ENCODE data around the gene VEGFA.

Gene VEGFA

GRCh38 chr6:43747784-43748183 is 22.2 kb upstream of the VEGFA start:
- H3K27me3 ChIP-seq (ENCODE audit: control insufficient read depth, insufficient read depth, low read length) = no peaks in the 10 kb centered on the region

GRCh38 chr6:43748765-43749164 is 21.2 kb upstream of the VEGFA start:
- H3K9me3 ChIP-seq (ENCODE audit: control insufficient read depth, insufficient read depth, low read depth, low read length) = no peaks in the 10 kb centered on the region
- H3K27me3 ChIP-seq (ENCODE audit: control insufficient read depth, insufficient read depth, low read length) = no peaks in the 10 kb centered on the region
- no peak overlapping the region for H3K4me3 ChIP-seq (ENCODE audit: low read depth, low read length)
- H3K4me1 ChIP-seq (ENCODE audit: control insufficient read depth, insufficient read depth, low read length) = peaks cover 14% of the 10 kb centered on the region
- H3K27ac ChIP-seq (ENCODE audit: low read depth, low read length) = no peak overlapping the region
- H3K9ac ChIP-seq (ENCODE audit: low read length) = no peak overlapping the region
- no peaks in the 10 kb centered on the region for H3K36me3 ChIP-seq (ENCODE audit: control insufficient read depth, insufficient read depth, low read length)

More at GRCh38 chr6:43747784-43748183, 22.2 kb upstream of the VEGFA start:
- Histone ChIP-seq H3K36me3 (ENCODE audit: control insufficient read depth, insufficient read depth, low read length) (no peaks in the 10 kb centered on the region), H3K4me1 (ENCODE audit: control insufficient read depth, insufficient read depth, low read length) (peaks cover 14% of the 10 kb centered on the region), H3K9ac (ENCODE audit: low read length) (no peak overlapping the region), H3K4me3 (ENCODE audit: low read depth, low read length) (no peak overlapping the region), H3K27ac (ENCODE audit: low read depth, low read length) (no peak overlapping the region), H3K9me3 (ENCODE audit: control insufficient read depth, insufficient read depth, low read depth, low read length) (no peaks in the 10 kb centered on the region)

GRCh38 chr6:43749461-43749860 is 20.6 kb upstream of the VEGFA start:
- no peak overlapping the region for H3K9ac ChIP-seq (ENCODE audit: low read length)

GRCh38 chr6:43750622-43751021 is 19.4 kb upstream of the VEGFA start:
- Histone ChIP-seq H3K4me3 (ENCODE audit: low read depth, low read length) (no peak overlapping the region), H3K36me3 (ENCODE audit: control insufficient read depth, insufficient read depth, low read length) (no peaks in the 10 kb centered on the region), H3K27ac (ENCODE audit: low read depth, low read length) (no peak overlapping the region), H3K4me1 (ENCODE audit: control insufficient read depth, insufficient read depth, low read length) (peaks cover 4% of the 10 kb centered on the region; the same call in 1 of the 2 replicates), H3K27me3 (ENCODE audit: control insufficient read depth, insufficient read depth, low read length) (no peaks in the 10 kb centered on the region), H3K9me3 (ENCODE audit: control insufficient read depth, insufficient read depth, low read depth, low read length) (no peaks in the 10 kb centered on the region), H3K9ac (ENCODE audit: low read length) (no peak overlapping the region)

More at GRCh38 chr6:43749461-43749860, 20.6 kb upstream of the VEGFA start:
- Histone ChIP-seq H3K27ac (ENCODE audit: low read depth, low read length) (no peak overlapping the region), H3K27me3 (ENCODE audit: control insufficient read depth, insufficient read depth, low read length) (no peaks in the 10 kb centered on the region), H3K4me1 (ENCODE audit: control insufficient read depth, insufficient read depth, low read length) (peaks cover 11% of the 10 kb centered on the region), H3K36me3 (ENCODE audit: control insufficient read depth, insufficient read depth, low read length) (no peaks in the 10 kb centered on the region), H3K4me3 (ENCODE audit: low read depth, low read length) (no peak overlapping the region), H3K9me3 (ENCODE audit: control insufficient read depth, insufficient read depth, low read depth, low read length) (no peaks in the 10 kb centered on the region)

- peaks cover 5% of the 10 kb centered on the region for H3K4me1 ChIP-seq (ENCODE audit: control insufficient read depth, insufficient read depth, low read length)
- no peaks in the 10 kb centered on the region for H3K27me3 ChIP-seq (ENCODE audit: control insufficient read depth, insufficient read depth, low read length)
- no peak overlapping the region for H3K4me3 ChIP-seq (ENCODE audit: low read depth, low read length)
- H3K9me3 ChIP-seq (ENCODE audit: control insufficient read depth, insufficient read depth, low read depth, low read length) = no peaks in the 10 kb centered on the region
- H3K36me3 ChIP-seq (ENCODE audit: control insufficient read depth, insufficient read depth, low read length) = no peaks in the 10 kb centered on the region
- no peak overlapping the region for H3K9ac ChIP-seq (ENCODE audit: low read length)
- no peak overlapping the region for H3K27ac ChIP-seq (ENCODE audit: low read depth, low read length)
Observed at GRCh38 chr6:43753570-43754183, 16.3 kb upstream of the VEGFA start.

- no peaks in the 10 kb centered on the region for H3K27me3 ChIP-seq (ENCODE audit: control insufficient read depth, insufficient read depth, low read length)
Observed at GRCh38 chr6:43757966-43758616, 11.9 kb upstream of the VEGFA start.

GRCh38 chr6:43758617-43759050 is 11.4 kb upstream of the VEGFA start:
- Histone ChIP-seq H3K36me3 (ENCODE audit: control insufficient read depth, insufficient read depth, low read length) (no peaks in the 10 kb centered on the region), H3K27ac (ENCODE audit: low read depth, low read length) (no peak overlapping the region), H3K4me3 (ENCODE audit: low read depth, low read length) (no peak overlapping the region), H3K9ac (ENCODE audit: low read length) (no peak overlapping the region), H3K27me3 (ENCODE audit: control insufficient read depth, insufficient read depth, low read length) (no peaks in the 10 kb centered on the region), H3K4me1 (ENCODE audit: control insufficient read depth, insufficient read depth, low read length) (peaks cover 28% of the 10 kb centered on the region), H3K9me3 (ENCODE audit: control insufficient read depth, insufficient read depth, low read depth, low read length) (no peaks in the 10 kb centered on the region)

More at GRCh38 chr6:43757966-43758616, 11.9 kb upstream of the VEGFA start:
- H3K36me3 ChIP-seq (ENCODE audit: control insufficient read depth, insufficient read depth, low read length) = no peaks in the 10 kb centered on the region
- no peak overlapping the region for H3K9ac ChIP-seq (ENCODE audit: low read length)
- peaks cover 28% of the 10 kb centered on the region for H3K4me1 ChIP-seq (ENCODE audit: control insufficient read depth, insufficient read depth, low read length)
- no peak overlapping the region for H3K27ac ChIP-seq (ENCODE audit: low read depth, low read length)
- H3K4me3 ChIP-seq (ENCODE audit: low read depth, low read length) = no peak overlapping the region
- H3K9me3 ChIP-seq (ENCODE audit: control insufficient read depth, insufficient read depth, low read depth, low read length) = no peaks in the 10 kb centered on the region

- no peaks in the 10 kb centered on the region for H3K9me3 ChIP-seq (ENCODE audit: control insufficient read depth, insufficient read depth, low read depth, low read length)
- H3K36me3 ChIP-seq (ENCODE audit: control insufficient read depth, insufficient read depth, low read length) = no peaks in the 10 kb centered on the region
- H3K4me1 ChIP-seq (ENCODE audit: control insufficient read depth, insufficient read depth, low read length) = peaks cover 28% of the 10 kb centered on the region
- no peak overlapping the region for H3K4me3 ChIP-seq (ENCODE audit: low read depth, low read length)
- H3K27me3 ChIP-seq (ENCODE audit: control insufficient read depth, insufficient read depth, low read length) = no peaks in the 10 kb centered on the region
- H3K27ac ChIP-seq (ENCODE audit: low read depth, low read length) = no peak overlapping the region
- no peak overlapping the region for H3K9ac ChIP-seq (ENCODE audit: low read length)
Observed at GRCh38 chr6:43759136-43759906, 10.7 kb upstream of the VEGFA start.

- Histone ChIP-seq H3K27ac (ENCODE audit: low read depth, low read length) (no peak overlapping the region), H3K27me3 (ENCODE audit: control insufficient read depth, insufficient read depth, low read length) (no peaks in the 10 kb centered on the region), H3K4me3 (ENCODE audit: low read depth, low read length) (no peak overlapping the region), H3K36me3 (ENCODE audit: control insufficient read depth, insufficient read depth, low read length) (no peaks in the 10 kb centered on the region), H3K9me3 (ENCODE audit: control insufficient read depth, insufficient read depth, low read depth, low read length) (no peaks in the 10 kb centered on the region), H3K9ac (ENCODE audit: low read length) (no peak overlapping the region), H3K4me1 (ENCODE audit: control insufficient read depth, insufficient read depth, low read length) (peaks cover 31% of the 10 kb centered on the region)
Observed at GRCh38 chr6:43759907-43760206, 10.2 kb upstream of the VEGFA start.

- no peaks in the 10 kb centered on the region for H3K9me3 ChIP-seq (ENCODE audit: control insufficient read depth, insufficient read depth, low read depth, low read length)
- H3K27me3 ChIP-seq (ENCODE audit: control insufficient read depth, insufficient read depth, low read length) = no peaks in the 10 kb centered on the region
- no peak overlapping the region for H3K27ac ChIP-seq (ENCODE audit: low read depth, low read length)
- H3K9ac ChIP-seq (ENCODE audit: low read length) = no peak overlapping the region
- no peaks in the 10 kb centered on the region for H3K36me3 ChIP-seq (ENCODE audit: control insufficient read depth, insufficient read depth, low read length)
- H3K4me3 ChIP-seq (ENCODE audit: low read depth, low read length) = no peak overlapping the region
- H3K4me1 ChIP-seq (ENCODE audit: control insufficient read depth, insufficient read depth, low read length) = peaks cover 32% of the 10 kb centered on the region
Observed at GRCh38 chr6:43760210-43761168, 9.5 kb upstream of the VEGFA start.

Measured in HUES6 (cell line).